WTC11 (cell line): Measurements from ENCODE around the gene HMGCS2.

Source experiments
- CDX4 ChIP-seq: fragments of 250-450 bp; sonication (Bioruptor Pico); IDR thresholded peaks from 2 replicates; pipeline ENCODE4 v1.9.0; 2021; ENCODE audit warnings: moderate library complexity, mild to moderate bottlenecking, inconsistent platforms, borderline replicate concordance
- NFYB ChIP-seq: sonication (generic); formaldehyde crosslinking; conservative IDR thresholded peaks from 2 replicates; pipeline ENCODE4 v1.8.0; 2022; ENCODE audit warnings: low read depth, missing genetic modification reagents
- SP1 ChIP-seq: sonication (generic); formaldehyde crosslinking; conservative IDR thresholded peaks from 2 replicates; pipeline ENCODE4 v1.8.1; 2022; ENCODE audit warnings: missing genetic modification reagents
- TF ChIP-seq, protein P1 (sequence below): fragments of 200-600 bp; IDR thresholded peaks from 2 replicates; pipeline ENCODE4 v1.8.0; 2022; ENCODE audit warnings: antibody characterized with exemption
- TF ChIP-seq, protein P2 (sequence below): sonication (generic); formaldehyde crosslinking; IDR thresholded peaks from 2 replicates; pipeline ENCODE4 v1.8.0; 2022; ENCODE audit warnings: mild to moderate bottlenecking, missing genetic modification reagents
- TF ChIP-seq, protein P3 (sequence below): sonication (generic); formaldehyde crosslinking; IDR thresholded peaks from 2 replicates; pipeline ENCODE4 v1.8.0; 2023; ENCODE audit warnings: mild to moderate bottlenecking, missing genetic modification reagents

GRCh38 chr1:119712342-119713038 lies 56.2 kb downstream of the HMGCS2 start:
- TF ChIP-seq, protein P1, sequence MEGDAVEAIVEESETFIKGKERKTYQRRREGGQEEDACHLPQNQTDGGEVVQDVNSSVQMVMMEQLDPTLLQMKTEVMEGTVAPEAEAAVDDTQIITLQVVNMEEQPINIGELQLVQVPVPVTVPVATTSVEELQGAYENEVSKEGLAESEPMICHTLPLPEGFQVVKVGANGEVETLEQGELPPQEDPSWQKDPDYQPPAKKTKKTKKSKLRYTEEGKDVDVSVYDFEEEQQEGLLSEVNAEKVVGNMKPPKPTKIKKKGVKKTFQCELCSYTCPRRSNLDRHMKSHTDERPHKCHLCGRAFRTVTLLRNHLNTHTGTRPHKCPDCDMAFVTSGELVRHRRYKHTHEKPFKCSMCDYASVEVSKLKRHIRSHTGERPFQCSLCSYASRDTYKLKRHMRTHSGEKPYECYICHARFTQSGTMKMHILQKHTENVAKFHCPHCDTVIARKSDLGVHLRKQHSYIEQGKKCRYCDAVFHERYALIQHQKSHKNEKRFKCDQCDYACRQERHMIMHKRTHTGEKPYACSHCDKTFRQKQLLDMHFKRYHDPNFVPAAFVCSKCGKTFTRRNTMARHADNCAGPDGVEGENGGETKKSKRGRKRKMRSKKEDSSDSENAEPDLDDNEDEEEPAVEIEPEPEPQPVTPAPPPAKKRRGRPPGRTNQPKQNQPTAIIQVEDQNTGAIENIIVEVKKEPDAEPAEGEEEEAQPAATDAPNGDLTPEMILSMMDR, result no peak
- no peak; the same call in 1 of the 2 replicates for TF ChIP-seq SP1 (CRISPR knock-in tag)
- TF ChIP-seq, protein P2, sequence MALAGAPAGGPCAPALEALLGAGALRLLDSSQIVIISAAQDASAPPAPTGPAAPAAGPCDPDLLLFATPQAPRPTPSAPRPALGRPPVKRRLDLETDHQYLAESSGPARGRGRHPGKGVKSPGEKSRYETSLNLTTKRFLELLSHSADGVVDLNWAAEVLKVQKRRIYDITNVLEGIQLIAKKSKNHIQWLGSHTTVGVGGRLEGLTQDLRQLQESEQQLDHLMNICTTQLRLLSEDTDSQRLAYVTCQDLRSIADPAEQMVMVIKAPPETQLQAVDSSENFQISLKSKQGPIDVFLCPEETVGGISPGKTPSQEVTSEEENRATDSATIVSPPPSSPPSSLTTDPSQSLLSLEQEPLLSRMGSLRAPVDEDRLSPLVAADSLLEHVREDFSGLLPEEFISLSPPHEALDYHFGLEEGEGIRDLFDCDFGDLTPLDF (CRISPR knock-in tag), result no peak
- TF ChIP-seq NFYB (CRISPR knock-in tag), result no peak
- no peak for TF ChIP-seq CDX4
- TF ChIP-seq, protein P3, sequence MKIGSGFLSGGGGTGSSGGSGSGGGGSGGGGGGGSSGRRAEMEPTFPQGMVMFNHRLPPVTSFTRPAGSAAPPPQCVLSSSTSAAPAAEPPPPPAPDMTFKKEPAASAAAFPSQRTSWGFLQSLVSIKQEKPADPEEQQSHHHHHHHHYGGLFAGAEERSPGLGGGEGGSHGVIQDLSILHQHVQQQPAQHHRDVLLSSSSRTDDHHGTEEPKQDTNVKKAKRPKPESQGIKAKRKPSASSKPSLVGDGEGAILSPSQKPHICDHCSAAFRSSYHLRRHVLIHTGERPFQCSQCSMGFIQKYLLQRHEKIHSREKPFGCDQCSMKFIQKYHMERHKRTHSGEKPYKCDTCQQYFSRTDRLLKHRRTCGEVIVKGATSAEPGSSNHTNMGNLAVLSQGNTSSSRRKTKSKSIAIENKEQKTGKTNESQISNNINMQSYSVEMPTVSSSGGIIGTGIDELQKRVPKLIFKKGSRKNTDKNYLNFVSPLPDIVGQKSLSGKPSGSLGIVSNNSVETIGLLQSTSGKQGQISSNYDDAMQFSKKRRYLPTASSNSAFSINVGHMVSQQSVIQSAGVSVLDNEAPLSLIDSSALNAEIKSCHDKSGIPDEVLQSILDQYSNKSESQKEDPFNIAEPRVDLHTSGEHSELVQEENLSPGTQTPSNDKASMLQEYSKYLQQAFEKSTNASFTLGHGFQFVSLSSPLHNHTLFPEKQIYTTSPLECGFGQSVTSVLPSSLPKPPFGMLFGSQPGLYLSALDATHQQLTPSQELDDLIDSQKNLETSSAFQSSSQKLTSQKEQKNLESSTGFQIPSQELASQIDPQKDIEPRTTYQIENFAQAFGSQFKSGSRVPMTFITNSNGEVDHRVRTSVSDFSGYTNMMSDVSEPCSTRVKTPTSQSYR (CRISPR knock-in tag), result no peak
